ENCODE data around the gene WFS1.

Gene WFS1

DNA sequence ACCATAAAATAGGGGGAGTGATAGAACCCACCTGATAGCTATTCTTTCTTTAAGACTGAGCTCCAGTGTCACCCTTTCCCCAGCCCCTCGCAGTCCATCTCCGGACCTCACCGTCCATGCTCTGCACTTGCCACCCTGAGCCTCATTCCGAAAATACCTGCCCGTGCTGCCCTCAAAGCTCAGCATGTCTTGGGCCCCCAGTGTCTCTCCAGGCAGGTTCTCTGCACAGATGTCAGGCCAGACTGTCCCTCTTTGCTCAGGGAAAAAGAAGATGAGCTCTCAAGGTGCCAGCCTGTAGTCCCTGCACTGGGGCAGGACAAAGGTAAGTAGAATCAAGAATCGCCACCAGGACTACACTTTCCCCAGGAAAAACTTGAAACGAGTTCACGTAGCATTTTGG lies 9.8 kb upstream of the WFS1 start:
- no peak for DNase-seq (ENCODE audit: low read depth in 2 of 2)

DNA sequence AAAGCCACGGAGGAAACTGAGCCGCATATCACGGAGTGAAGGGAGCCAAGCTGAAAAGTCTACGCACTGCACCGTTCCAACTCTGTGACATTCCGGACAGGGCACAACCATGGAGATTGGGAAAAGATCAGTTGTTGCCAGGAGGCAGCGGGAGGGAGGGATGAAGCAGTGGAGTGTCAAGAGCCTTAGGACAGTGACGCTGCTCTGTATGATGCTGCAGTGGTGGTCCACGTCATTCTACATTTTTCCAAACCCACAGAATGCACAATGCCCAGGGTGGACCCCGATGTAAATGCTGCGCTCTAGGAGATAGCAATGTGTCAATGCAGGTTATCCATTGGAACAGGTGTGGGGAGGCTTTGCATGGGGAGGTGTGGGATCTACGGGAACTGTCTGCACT lies 7.5 kb upstream of the WFS1 start:
- DNase-seq (ENCODE audit: low read depth in 2 of 2) = no peak

DNA sequence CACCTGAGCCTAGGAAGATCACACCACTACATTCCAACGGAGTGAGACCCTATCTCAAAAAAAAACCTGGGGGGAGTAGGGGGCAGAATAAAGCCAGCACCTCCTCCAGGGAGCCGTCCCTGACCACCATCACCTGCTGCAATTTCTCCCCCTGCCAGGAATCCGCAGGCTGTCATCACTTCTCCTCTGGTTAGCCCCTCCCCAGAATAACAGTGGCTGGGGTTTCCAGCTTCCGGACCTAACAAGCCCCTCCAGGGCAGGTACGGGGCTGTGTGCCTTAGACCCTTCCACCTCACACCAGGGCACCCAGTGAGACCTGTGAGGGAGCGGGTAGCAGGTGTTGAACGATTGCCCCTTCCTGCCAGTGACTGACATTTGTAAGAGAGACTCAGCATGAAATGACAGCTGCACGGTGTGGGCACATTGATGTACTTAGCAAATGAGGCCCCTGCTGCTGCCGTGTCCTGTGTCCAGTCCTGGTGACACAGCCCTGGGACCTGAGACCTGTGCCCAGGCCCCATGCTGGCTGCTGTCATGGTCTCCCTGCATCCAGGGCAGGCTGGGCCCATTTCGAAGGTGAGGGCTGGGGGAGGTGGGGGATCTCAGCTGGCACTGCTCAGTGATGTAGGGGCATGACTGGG lies 6.7 kb upstream of the WFS1 start:
- no peak for DNase-seq (ENCODE audit: low read depth in 2 of 2)

DNA sequence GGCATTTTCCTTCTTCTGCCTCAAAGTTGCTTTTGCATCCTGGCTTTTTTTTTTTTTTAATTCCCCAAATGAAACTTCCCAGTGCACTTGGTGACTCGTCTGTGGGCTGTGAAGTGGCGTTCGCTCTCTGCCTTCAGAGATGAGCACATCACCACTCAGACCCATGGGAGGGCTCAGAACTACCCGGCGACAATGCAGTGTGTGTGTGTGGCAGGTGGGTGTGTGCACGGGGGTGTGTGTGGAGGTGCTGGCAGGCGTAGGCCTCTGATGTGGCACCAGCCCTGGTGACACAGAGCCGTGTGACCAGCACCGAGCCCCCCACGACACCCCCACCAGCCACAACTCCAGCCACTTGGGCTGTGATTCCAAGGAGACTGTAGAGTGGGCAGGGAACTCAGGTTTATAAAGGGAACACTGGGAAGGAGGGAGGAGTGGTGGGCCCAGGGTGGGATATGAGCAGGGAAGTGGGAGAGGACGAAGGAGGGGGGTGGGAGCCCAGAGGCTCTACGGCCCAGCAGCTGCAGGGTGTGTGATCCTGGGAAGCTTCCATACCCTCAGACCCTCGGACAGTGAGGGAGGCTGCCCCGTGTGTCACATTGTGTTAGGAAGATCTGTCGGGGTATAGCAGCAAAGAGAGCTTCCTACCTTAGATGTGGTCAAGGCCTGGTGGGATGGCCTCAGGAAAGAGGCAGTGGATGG lies 6.0 kb upstream of the WFS1 start:
- no peak for DNase-seq (ENCODE audit: low read depth in 2 of 2)

DNA sequence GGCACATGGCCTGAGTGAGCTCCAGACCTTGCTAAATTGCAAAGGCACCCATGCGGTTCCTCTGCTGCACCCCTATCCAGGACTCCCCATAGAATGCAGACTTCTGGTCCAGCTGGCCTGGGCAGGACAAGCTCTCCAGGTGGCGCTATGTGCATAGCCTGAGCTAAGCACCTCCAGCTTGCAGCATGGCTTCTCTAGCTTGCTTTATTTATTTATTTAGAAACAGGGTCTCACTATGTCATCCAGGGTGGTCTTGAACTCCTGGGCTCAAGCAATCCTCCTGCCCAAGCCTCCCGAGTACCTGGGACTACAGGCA lies 5.5 kb upstream of the WFS1 start:
- no peak for DNase-seq (ENCODE audit: low read depth in 2 of 2)

DNA sequence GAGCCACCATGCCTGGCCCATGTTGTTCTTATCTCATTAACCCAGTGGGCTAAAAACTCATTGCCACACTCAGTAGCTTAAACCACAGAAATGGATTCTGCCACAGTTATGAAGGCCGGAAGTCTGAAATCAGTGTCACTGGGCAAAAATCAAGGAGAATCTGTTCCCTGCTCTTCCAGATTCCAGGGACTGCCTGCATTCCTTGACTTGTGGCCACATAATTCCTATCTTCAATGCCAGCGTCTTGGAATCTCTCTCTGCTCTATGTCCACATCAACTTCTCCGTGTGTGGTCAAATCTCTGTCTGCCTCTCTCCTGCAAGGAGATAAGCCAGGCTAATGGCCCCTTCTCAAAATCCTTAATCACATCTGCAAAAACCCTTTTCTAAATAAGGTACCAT lies 4.1 kb upstream of the WFS1 start:
- no peak for DNase-seq (ENCODE audit: low read depth in 2 of 2)

DNA sequence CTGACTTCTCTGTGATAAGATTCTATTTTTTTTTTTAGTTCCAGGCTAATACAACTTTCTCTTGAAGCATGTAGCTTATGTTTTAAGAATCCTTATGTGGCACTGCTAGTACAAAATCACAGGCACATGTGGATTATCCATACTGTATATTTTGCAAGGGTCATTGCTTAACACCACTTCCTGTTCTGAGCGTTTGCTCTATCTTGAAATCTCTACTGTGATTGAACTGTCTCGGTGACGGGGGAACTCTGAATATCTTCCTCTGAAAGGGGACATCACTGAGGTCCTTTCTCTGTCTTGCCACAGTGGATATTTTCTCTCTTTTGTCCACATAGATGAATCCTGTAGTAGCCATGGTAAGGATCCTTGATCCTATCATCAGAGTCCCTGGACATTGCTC lies 2.1 kb upstream of the WFS1 start:
- no peak for DNase-seq (ENCODE audit: low read depth in 2 of 2)

DNA sequence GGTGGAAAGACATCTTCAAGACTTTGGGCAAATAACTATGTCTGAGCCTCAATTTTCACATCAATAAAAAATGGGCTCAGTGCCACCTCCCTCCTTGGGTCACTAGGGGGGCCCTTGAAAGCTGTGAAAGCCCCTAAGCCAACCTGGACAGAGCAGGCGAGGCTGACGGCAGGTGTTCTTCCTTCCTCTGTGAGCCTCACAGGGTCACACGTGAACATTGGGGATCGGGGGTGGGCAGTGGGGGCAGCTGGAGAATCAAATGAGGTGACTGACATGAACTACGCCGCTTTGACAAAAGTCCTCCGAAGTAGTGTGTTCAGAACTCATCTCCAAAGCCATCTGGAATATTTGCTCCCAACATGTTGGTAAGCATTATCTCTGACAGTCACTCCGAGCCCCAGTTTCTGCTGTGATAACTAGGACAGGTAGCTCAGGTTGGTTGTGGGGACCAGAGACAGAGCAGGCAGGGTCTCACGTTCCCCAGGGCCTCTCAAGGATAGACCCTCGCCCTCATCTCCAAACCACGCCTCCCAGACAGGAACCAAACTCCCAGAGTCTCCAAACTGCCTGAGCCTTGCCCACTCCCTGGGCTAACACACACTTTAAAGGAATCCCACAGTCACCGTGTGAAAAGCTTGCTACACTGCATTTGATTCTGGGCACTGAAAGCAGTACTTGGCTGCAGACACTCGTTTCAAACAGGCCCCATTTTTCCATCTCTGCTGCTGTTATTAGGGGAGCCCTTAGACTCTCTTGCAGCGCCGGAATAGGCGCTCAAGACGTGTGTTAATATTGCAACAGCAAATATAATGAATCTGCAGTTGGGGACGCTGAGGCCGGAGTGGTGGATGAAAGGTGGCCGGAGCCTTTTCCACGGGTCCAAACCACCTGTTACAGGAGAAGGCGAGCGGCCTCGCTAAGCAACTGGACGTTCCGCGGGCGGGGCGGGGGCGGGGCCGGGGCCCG lies 717 bp upstream of the WFS1 start:
- DNase-seq (ENCODE audit: low read depth in 2 of 2) = no peak

DNA sequence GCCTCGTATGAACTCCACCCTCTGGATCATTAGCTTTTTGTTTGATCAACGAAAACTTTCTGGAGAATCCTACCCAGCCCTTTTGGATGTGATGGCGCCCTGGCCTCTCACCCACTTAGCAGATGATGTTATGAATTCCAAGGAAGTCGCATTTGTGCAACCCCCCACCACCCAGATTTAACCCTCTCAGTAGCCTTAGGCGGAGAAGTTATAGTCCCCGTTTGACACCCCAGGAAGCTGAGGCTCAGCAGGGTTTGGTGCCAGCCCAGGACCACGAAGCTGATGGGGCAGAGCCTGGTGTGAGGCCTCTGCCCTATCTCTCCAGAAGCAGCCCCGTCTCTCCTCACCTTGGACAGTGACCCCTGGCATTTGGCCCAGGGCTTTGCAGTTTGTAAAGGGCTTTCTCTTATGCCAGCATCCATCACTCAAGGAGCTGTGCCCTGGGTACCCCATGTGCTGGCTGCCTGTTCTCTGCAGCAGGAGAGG lies 1.0 kb downstream of the WFS1 start:
- DNase-seq (ENCODE audit: low read depth in 2 of 2) = no peak

DNA sequence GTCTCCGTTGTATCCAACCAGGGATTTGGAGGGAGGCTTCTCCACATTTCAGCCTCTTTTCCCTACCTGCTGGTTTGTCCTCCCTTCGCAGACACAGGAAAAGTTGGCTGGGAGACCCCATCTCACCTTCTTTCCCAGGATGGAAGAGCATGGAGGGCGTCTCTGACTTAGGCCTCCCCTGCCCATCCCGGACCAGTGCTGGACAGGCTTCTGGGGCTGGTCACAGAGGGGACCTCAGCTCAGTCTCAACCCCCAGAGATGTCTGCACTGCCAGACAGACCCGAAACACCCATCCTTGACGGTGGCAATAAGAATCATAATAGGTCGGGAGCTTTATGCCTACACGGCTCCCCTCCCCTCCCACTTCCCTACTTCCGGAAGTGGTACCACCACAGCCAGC lies 1.6 kb downstream of the WFS1 start:
- no peak for DNase-seq (ENCODE audit: low read depth in 2 of 2)

DNA sequence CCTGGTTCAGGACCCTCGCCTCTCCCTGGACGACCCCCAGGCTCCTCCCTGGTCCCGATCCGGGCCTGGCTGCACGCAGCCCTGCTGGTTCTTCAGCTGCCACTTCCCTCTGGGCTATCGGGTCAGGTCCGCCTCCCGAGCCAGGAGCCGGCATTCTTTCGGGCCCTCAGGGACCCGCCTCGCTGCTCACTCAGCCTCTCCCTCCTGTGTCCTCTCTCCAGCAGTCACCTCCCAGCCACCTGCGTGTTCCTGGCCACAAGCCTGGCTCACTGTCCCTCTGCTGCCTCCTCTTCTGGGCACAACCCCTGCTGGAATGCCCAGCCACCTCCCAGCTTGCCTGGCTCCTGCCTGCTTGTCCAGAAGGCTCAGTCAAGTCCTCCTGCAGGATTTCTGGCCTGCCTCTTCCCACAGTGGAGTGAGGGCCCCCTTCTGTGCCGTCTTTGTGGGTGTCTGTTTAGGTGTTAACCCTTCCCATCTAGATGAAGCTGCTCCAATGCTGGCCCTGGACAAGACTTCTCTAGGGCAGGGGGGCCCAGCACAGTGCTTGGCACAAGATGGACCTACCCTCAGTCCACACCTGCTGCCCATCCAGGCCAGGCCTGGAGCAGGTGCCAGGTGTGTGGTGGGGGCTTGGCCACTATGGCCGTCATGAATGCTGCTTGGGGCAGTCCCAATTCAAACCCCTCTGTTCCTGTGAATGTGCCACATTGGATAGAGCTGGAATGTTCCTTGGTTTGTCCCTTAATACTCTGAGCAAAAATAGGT lies 2.2 kb downstream of the WFS1 start:
- no peak for DNase-seq (ENCODE audit: low read depth in 2 of 2)

DNA sequence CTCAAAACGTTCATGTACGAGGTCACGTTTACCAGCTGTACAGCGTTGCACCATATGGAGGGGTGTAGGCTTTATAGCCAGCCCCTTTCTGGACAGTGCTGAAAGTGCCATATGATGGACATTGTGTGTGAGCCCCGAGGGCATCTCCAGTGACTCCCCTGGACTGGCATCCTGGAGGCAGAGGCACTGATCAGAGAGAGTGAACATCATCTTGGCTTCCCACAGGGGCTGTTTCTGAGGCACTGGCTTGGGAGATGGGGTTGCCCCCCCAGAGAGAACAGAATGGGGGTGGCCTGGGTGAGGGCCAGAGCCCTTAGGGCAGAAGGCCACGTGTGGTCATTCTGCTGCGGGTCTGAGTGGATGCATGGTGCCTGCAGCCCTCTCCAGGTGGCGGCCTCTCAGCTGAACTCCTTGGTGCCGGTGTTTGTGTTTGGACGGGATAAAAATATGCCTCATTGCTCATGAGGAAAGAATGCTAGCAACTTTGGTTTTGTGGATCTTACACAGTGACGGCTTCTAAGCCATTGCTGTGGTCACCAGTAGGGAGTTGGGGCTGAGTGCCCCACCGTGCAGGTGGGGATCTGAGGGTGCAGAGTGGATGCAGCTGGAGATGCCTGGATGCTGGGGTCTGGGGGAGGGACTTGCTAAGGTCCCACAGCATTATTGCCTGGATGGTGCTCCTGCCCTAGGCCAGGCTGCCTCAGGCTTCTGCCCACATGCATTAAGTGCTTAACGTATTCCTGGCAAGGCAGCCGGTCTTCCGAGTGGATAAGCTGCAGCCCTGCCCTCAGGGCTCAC lies 3.4 kb downstream of the WFS1 start:
- no peak for DNase-seq (ENCODE audit: low read depth in 2 of 2)

DNA sequence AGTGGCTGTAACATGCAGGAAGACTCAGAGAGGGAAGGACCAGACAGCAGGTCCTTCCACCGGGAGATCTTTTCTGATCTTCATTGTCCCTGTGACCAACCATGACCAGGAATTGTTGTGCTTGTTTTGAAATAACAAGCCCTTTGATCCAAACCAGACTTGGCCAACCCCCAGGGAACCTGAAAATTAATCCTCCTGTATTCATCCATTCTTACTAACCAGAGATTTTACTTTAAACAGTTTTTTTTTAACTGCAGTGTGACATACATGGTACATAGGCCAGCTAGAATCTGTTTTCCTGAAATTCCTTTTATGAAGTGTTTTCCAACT lies 4.0 kb downstream of the WFS1 start:
- no peak for DNase-seq (ENCODE audit: low read depth in 2 of 2)

DNA sequence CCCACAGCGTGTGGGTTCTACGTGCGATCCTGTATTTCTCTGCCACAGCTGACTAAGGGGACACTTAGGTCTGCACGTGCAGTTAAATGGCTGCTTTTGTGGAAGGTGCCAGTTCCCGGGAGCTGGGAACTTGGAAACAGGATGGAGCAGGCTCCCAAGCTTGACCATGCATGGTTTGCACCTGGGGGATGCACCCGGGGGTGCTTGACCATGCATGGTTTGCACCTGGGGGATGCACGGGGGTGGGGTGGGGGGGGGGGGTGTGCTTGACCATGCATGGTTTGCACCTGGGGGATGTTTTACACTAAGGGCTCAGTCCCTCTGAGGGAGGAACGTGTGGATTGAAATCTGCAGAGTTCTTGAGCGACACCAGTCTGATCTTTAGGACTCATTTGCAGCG lies 5.7 kb downstream of the WFS1 start:
- DNase-seq (ENCODE audit: low read depth in 2 of 2) = no peak

DNA sequence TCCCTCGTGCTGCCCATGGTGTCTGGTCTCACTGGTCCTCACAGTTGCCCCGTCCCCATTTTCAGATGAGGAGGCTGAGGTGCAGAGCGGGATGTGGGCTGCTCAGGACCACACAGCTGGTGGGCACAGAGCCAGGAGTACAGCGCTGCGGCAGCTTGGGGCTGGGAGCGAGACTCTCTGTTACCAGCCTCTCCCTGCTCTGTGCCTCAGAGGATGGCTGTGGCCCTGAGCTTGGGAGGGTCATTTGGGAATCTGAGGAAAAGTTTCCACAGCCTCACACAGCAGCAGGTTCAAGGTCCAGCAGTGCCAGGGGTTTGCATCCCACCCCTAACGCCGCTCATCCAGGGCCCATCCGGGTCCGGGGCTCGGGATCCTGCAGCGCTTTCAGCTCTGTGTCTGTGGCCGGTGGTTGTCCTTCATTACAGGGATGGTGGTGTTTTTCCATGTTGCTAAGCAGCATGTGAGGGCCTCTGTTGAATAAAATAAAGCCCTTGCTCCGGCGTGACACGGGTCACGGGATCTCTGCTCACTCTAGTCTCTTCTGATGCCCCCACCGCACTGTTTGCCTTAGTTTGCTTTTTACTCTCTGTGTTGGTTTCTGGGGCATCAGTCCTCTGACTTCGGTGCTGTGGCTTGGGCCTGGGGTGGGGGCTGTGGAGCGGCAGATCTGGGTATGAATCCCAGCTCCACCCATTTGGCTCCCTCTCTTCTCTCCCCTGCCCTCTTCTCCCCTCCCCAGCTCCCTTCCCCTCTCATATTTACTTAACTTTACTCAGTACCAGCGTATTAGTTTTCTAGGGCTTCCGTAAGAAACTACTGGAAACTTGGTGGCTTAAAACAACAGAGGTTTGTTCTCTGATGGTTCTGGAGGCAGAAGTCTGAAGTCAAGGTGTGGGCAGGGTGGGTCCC lies 6.5 kb downstream of the WFS1 start:
- DNase-seq (ENCODE audit: low read depth in 2 of 2) = no peak

DNA sequence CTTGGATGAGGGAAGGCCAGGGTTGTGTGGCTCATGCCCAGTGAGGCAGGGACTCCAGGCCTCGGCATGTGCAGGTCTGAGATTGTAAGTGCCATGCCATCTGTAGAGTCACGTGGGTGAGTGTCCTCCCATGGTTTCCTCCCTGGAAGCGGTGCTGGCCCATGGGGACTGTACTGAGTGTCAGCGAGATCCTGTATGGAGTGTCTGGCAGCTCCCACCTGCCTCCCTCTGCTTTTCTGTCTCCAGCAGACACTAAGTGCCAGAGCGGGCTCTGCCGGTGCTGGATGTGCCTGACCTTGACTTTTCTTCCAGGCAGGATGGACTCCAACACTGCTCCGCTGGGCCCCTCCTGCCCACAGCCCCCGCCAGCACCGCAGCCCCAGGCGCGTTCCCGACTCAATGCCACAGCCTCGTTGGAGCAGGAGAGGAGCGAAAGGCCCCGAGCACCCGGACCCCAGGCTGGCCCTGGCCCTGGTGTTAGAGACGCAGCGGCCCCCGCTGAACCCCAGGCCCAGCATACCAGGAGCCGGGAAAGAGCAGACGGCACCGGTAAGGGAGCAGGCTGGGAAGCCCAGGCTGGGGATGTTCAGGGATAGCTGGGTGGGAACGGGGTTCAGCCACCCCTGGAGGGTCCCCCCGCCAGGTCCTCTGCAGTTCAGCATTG lies 7.6 kb downstream of the WFS1 start:
- DNase-seq (ENCODE audit: low read depth in 2 of 2) = no peak

DNA sequence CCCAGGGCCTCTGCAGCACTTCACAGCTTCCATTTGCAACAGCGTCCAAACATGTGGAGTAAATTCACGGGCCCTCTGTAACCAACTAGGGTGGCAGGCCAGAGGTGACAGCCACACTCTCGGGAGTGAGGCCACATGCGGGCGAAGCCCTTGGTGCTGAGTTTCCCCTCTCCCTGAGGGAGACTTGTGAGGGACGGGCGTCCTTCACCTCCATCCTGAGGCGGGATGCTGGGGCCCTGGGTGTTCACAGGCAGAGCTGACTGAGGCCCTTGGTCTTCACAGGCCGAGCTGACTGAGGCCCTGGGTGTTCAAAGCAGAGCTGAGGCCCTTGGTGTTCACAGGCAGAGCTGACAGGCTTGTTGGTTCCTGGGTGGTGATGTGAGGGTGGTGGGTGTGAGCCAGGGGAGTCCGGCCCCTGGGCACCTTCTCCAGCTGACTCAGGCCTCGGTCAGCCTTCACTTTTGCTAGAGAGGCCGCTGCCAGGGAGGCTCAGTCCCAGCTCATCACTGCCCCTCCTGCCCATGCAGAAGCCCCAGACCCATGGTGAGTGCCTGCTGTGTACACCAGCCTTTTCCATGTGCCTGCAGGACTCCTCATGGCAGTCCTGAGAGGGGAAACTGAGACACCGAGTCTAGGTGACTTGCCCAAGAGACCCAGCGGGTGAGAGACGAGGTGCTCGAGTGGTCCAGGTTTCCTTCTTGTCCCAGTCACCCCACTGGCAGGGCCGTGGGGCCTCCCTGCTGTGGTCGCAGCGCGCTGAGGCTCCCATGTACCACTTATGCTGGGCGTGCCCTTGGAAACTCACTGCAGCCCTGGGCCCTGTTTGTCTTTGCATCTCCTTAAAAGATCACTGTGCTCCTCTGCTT lies 8.5 kb downstream of the WFS1 start:
- no peak for DNase-seq (ENCODE audit: low read depth in 2 of 2)

DNA sequence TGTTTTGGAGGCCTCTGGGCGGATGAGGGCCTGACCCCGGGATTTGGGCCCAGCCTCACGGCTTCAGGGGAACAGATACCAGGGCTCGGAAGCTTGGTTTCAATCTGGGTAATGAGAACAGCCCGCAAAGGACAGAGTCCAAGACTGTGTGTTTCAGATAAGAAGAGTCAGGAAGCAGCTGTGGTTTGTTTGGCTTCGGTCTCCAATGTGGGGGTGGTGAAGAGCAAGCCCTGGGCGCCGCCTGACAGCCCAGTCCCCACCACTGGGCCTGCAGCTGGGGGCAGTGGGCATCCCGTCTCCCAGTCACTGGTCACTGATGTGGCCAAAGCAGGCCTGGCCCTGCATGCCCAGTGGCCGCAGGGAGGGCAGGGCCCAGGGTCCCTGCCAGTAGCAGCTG lies 9.1 kb downstream of the WFS1 start:
- no peak for DNase-seq (ENCODE audit: low read depth in 2 of 2)
